22Rv1 (cell line): Measurements from ENCODE around the gene ABCA4.

Experiments
- CTCF ChIP-seq: fragments of 450-650 bp; IDR thresholded peaks from 2 replicates; pipeline ENCODE4 v1.5.1; 2017; ENCODE audit warnings: mild to moderate bottlenecking
- ZFX ChIP-seq: fragments of 450-650 bp; IDR thresholded peaks from 2 replicates; pipeline ENCODE4 v1.6.1; 2017; ENCODE audit warnings: antibody characterized with exemption, borderline replicate concordance

DNA sequence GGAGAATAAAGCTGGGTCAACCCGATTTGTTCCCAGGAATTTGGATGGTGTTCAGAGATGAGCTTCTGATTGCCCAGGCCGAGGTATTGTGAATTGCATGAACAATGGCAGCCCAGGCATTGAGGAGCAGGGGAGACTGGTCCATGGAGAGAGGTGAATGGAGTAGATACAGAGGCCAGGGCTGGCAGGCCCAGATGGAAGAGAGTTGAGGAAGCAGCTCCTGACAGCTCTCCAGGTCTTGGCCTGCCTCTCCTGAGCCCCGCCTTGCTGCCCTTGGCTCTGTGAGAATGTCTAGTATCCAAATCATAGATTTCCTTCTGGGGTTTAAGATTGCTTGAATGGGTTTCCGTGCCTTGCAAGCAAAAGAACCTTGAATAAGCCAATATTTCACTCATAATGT, 11.5 kb downstream of the ABCA4 start:
- TF ChIP-seq CTCF, result no peak
- TF ChIP-seq ZFX, result no peak
